GM18511 (cell line): ENCODE measurements around the gene ALKBH5.

Source experiments
- ATAC-seq: cut with Tn5 transposase; IDR thresholded peaks from one replicate; pipeline ENCODE4 v1.9.1; 2021; ENCODE audit warnings: mild to moderate bottlenecking, moderate library complexity; ENCODE audit not compliant: unreplicated experiment

The ALKBH5 gene

GRCh38 chr17:18184143-18185031 is 759 bp downstream of the ALKBH5 start:
- peak; percentile 11 for ATAC-seq

GRCh38 chr17:18185391-18185790 is 1.8 kb downstream of the ALKBH5 start:
- no peak for ATAC-seq

- no peak for ATAC-seq
These were observed 2.4 kb downstream of the ALKBH5 start for GRCh38 chr17:18185832-18186626.

- ATAC-seq, result no peak
These were observed 3.0 kb downstream of the ALKBH5 start for GRCh38 chr17:18186627-18186982.

DNA sequence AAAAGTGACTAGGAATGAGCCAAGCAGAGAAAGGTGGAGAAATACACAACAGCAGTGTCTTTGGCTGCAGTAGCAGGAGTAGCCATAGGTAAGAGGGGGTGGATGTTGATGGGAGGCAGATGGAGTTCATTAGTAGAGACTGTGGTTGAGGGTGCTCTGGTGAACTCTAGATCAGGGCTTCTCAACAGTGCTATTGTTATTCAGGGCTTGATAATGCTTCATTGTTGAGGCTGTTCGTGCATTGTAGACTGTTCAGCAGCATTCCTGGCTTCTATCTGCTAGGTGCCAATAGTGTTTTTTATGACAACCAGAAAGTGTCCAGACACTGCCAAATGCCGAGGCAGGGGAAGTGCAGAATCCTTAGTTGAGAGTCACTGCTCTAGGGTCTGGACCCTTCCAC is 3.6 kb downstream of the ALKBH5 start:
- ATAC-seq, result no peak

- no peak for ATAC-seq
These were observed 4.5 kb downstream of the ALKBH5 start for GRCh38 chr17:18187821-18188761.

GRCh38 chr17:18190628-18191235 is 7.1 kb downstream of the ALKBH5 start:
- no peak for ATAC-seq

DNA sequence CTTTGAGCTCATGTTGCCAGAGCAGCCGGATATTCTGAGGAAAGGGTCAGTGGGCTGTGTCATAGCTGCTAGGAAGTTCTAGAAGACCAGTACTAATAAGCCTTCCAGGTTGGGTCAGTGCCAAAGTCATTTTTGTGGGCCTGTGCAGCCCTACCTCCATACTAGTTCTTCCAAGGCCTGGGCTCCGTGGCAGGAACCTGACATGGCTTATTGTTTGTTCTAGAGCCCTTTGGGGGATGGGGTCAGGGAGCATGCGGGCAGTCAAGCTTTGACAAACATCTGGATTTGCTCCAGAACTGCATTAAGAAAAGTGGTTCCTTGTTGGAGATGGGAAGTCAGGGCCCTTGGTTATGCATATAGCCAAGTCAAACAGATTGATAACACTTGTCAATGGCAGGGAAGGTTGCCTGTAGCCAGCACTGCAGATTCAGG is 7.6 kb downstream of the ALKBH5 start:
- no peak for ATAC-seq

GRCh38 chr17:18191967-18192366 is 8.3 kb downstream of the ALKBH5 start:
- no peak for ATAC-seq

GRCh38 chr17:18194394-18194793 is 10.8 kb downstream of the ALKBH5 start:
- ATAC-seq, result no peak

DNA sequence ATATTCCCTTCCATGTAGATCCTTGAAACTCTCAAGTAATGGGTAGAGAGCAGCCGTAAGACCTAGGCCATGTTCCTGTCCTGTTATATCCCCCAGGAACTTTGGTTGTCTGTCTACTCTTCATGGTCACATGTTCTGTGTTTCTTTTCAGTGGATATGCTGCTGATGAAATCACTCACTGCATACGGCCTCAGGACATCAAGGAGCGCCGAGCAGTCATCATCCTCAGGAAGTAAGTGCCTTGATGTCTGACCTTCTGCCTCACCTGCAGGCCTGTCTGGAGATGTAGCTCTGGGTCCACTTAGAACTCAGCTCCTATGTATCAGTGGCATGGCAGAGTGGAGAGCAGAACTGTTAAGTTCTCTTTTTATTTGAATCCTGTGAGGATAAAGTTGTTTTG is 11.2 kb downstream of the ALKBH5 start:
- no peak for ATAC-seq

DNA sequence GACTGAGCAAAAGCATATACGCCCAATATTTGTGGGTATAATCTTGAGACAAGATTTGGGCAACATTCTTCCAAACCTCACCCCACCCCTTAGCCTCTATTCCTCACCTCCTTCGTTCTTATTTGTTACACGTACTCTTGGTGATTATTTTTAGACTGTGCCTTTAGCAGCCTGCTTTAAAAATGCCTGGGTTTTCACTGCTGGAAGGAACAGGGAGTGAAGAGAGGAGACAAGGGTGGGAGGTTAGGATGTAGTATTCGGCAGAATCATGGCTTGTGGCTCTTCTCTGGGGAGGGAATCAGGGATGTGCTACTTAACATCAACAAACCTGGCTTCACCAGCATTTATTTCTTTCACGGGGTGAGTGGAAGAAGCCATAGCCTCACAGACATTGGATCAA is 11.6 kb downstream of the ALKBH5 start:
- no peak for ATAC-seq

- ATAC-seq, result no peak
These were observed 14.0 kb downstream of the ALKBH5 start for GRCh38 chr17:18197535-18198194.

GRCh38 chr17:18198530-18198929 is 14.9 kb downstream of the ALKBH5 start:
- no peak for ATAC-seq

GRCh38 chr17:18201108-18201507 is 17.5 kb downstream of the ALKBH5 start:
- no peak for ATAC-seq

GRCh38 chr17:18203308-18203707 is 19.7 kb downstream of the ALKBH5 start:
- no peak for ATAC-seq

GRCh38 chr17:18205861-18206260 is 22.2 kb downstream of the ALKBH5 start:
- ATAC-seq, result no peak

GRCh38 chr17:18206962-18207361 is 23.3 kb downstream of the ALKBH5 start:
- no peak for ATAC-seq

GRCh38 chr17:18208092-18208491 is 24.5 kb downstream of the ALKBH5 start:
- ATAC-seq, result no peak

- no peak for ATAC-seq
These were observed 30.1 kb downstream of the ALKBH5 start for GRCh38 chr17:18213666-18214270.
